IMR-90 (cell line): Measurements from ENCODE around the gene EIF3L. TPM values are rescaled to one million over a fixed set of nuclear protein-coding genes. Genes with fewer than 3 reads are reported as not detected.
A peak's percentile ranks its signal among the peaks of the same experiment; 100 is the strongest.

Experiments
- ATAC-seq: fragments of 200-7000 bp; cut with Tn5 transposase; 2 replicates; pipeline ENCODE4 v1.9.1; 2020; ENCODE audit warnings: low read depth, mild to moderate bottlenecking, moderate library complexity
- BruUV-seq: library from RNA; stranded (reverse); fragments of 400-500 nt; replicated peaks from 2 replicates; lab custom pipeline; 2021; lab: Mats Ljungman, UMichigan
- CTCF ChIA-PET: fragments of 300-600 bp; formaldehyde crosslinking; extraction: SDS; loops from one replicate; lab custom pipeline; 2021; ENCODE audit warnings: antibody characterized with exemption; lab: Yijun Ruan, JAX
- POLR2A ChIA-PET: fragments of 300-600 bp; sonication (Branson Sonifier 250); formaldehyde crosslinking; loops from one replicate; lab custom pipeline; 2022; ENCODE audit warnings: antibody characterized with exemption; ENCODE audit not compliant: unreplicated experiment; lab: Charles Lee
- DNase-seq: peaks from one replicate; pipeline ENCODE4 v3.0.0; 2013
- H2AFZ ChIP-seq: replicated peaks from 2 replicates; pipeline ENCODE3; 2013; ENCODE audit warnings: low read length, mild to moderate bottlenecking; ENCODE audit not compliant: poor library complexity
- H2AK5ac ChIP-seq: 2 replicates; pipeline ENCODE4 v1.6.1; 2013; ENCODE audit warnings: low read depth, low read length, inconsistent platforms
- H2AK9ac ChIP-seq: replicated peaks from 2 replicates; pipeline ENCODE3; 2013; ENCODE audit warnings: mild to moderate bottlenecking, low read depth, low read length, moderate library complexity; ENCODE audit not compliant: poor library complexity
- H2BK120ac ChIP-seq: 2 replicates; pipeline ENCODE4 v1.6.1; 2013; ENCODE audit warnings: low read depth, low read length, inconsistent platforms
- H2BK15ac ChIP-seq: 3 replicates; pipeline ENCODE4 v1.6.1; 2013; ENCODE audit warnings: low read depth, low read length, inconsistent platforms
- H2BK20ac ChIP-seq: 2 replicates; pipeline ENCODE4 v1.6.1; 2013; ENCODE audit warnings: low read depth, mild to moderate bottlenecking, inconsistent platforms, low read length, moderate library complexity
- H2BK5ac ChIP-seq: 2 replicates; pipeline ENCODE4 v1.6.1; 2013; ENCODE audit warnings: mild to moderate bottlenecking, low read depth, low read length, inconsistent platforms; ENCODE audit not compliant: poor library complexity, severe bottlenecking
- H3K14ac ChIP-seq: replicated peaks from 2 replicates; pipeline ENCODE4 v1.6.1; 2013; ENCODE audit warnings: low read depth, low read length, inconsistent platforms
- H3K18ac ChIP-seq: 2 replicates; pipeline ENCODE4 v1.6.1; 2013; ENCODE audit warnings: low read depth, low read length, control low read depth
- H3K23ac ChIP-seq: 2 replicates; pipeline ENCODE4 v1.6.1; 2013; ENCODE audit warnings: low read depth, low read length, inconsistent platforms
- H3K27ac ChIP-seq: 2 replicates; pipeline ENCODE4 v1.5.1; 2013; ENCODE audit warnings: mild to moderate bottlenecking, control low read depth, low read length; ENCODE audit not compliant: insufficient read depth
- H3K27me3 ChIP-seq: 2 replicates; pipeline ENCODE4 v1.6.1; 2013; ENCODE audit warnings: low read length; ENCODE audit not compliant: control insufficient read depth, insufficient read depth
- H3K36me3 ChIP-seq: 2 replicates; pipeline ENCODE4 v1.6.1; 2013; ENCODE audit warnings: low read length, mixed read lengths; ENCODE audit not compliant: control insufficient read depth, insufficient read depth
- H3K4ac ChIP-seq: 2 replicates; pipeline ENCODE4 v1.6.1; 2013; ENCODE audit warnings: low read depth, low read length, inconsistent platforms
- H3K4me1 ChIP-seq: 2 replicates; pipeline ENCODE4 v1.6.1; 2013; ENCODE audit warnings: low read length, mixed read lengths; ENCODE audit not compliant: control insufficient read depth, insufficient read depth
- H3K4me2 ChIP-seq: 2 replicates; pipeline ENCODE4 v1.6.1; 2013; ENCODE audit warnings: low read depth, mild to moderate bottlenecking, control low read depth, low read length, moderate library complexity
- H3K4me3 ChIP-seq: 2 replicates; pipeline ENCODE4 v1.5.1; 2013; ENCODE audit warnings: low read depth, mild to moderate bottlenecking, control low read depth, low read length, moderate library complexity; ENCODE audit not compliant: insufficient read depth
- H3K56ac ChIP-seq: 2 replicates; pipeline ENCODE4 v1.6.1; 2013; ENCODE audit warnings: low read length, inconsistent platforms; ENCODE audit not compliant: insufficient read depth; ENCODE audit errors: extremely low read depth
- H3K79me1 ChIP-seq, 2 experiments: 2 replicates each; pipeline ENCODE4 v1.6.1; 2013; ENCODE audit warnings: low read length in 2 of 2, inconsistent platforms in 1 of 2, low read depth in 1 of 2
- H3K9ac ChIP-seq: 2 replicates; pipeline ENCODE4 v1.6.1; 2013; ENCODE audit warnings: low read depth, low read length, control low read depth
- H3K9me1 ChIP-seq: 2 replicates; pipeline ENCODE4 v1.6.1; 2013; ENCODE audit warnings: low read length, inconsistent platforms; ENCODE audit not compliant: insufficient read depth
- H3K9me3 ChIP-seq: 2 replicates; pipeline ENCODE4 v1.6.1; 2013; ENCODE audit warnings: low read length; ENCODE audit not compliant: control insufficient read depth, insufficient read depth
- H4K20me1 ChIP-seq: 2 replicates; pipeline ENCODE4 v1.6.1; 2013; ENCODE audit warnings: low read length, inconsistent platforms; ENCODE audit not compliant: insufficient read depth
- H4K5ac ChIP-seq: 2 replicates; pipeline ENCODE4 v1.6.1; 2013; ENCODE audit warnings: mild to moderate bottlenecking, low read depth, low read length, control low read depth
- H4K8ac ChIP-seq, 2 experiments: 2 replicates each; pipeline ENCODE4 v1.6.1; 2013; ENCODE audit warnings: low read depth in 2 of 2, low read length in 2 of 2, control low read depth in 1 of 2, inconsistent platforms in 1 of 2
- H4K91ac ChIP-seq: 2 replicates; pipeline ENCODE4 v1.6.1; 2013; ENCODE audit warnings: low read depth, low read length, inconsistent platforms; ENCODE audit not compliant: insufficient read depth
- BHLHE40 ChIP-seq: fragments of 150-350 bp; IDR thresholded peaks from 2 replicates; pipeline ENCODE4 v1.6.1; 2016; ENCODE audit warnings: mild to moderate bottlenecking, low read depth, low read length
- CEBPB ChIP-seq: IDR thresholded peaks from 2 replicates; pipeline ENCODE4 v1.6.1; 2012; ENCODE audit warnings: low read depth, low read length, improper control_type of control experiment
- CHD1 ChIP-seq: IDR thresholded peaks from 2 replicates; pipeline ENCODE4 v1.6.1; 2012; ENCODE audit warnings: low read depth, low read length, improper control_type of control experiment
- FOS ChIP-seq: fragments of 150-350 bp; IDR thresholded peaks from 2 replicates; pipeline ENCODE4 v1.6.1; 2016; ENCODE audit warnings: low read depth, low read length
- MAFK ChIP-seq: IDR thresholded peaks from 2 replicates; pipeline ENCODE4 v1.6.1; 2012; ENCODE audit warnings: low read depth, low read length, improper control_type of control experiment
- MAZ ChIP-seq: IDR thresholded peaks from 2 replicates; pipeline ENCODE4 v1.6.1; 2012; ENCODE audit warnings: low read depth, mild to moderate bottlenecking, low read length, improper control_type of control experiment, moderate library complexity, borderline replicate concordance
- MXI1 ChIP-seq: IDR thresholded peaks from 2 replicates; pipeline ENCODE4 v1.6.1; 2012; ENCODE audit warnings: low read depth, mild to moderate bottlenecking, low read length, moderate library complexity, borderline replicate concordance
- NFE2L2 ChIP-seq: fragments of 150-350 bp; IDR thresholded peaks from 2 replicates; pipeline ENCODE4 v1.6.1; 2016; ENCODE audit warnings: low read depth, mild to moderate bottlenecking, low read length
- POLR2A ChIP-seq: IDR thresholded peaks from 2 replicates; pipeline ENCODE4 v1.6.1; 2012; ENCODE audit warnings: mild to moderate bottlenecking, low read depth, low read length
- RAD21 ChIP-seq: IDR thresholded peaks from 2 replicates; pipeline ENCODE4 v1.6.1; 2012; ENCODE audit warnings: low read length, improper control_type of control experiment
- RCOR1 ChIP-seq: IDR thresholded peaks from 2 replicates; pipeline ENCODE4 v1.6.1; 2012; ENCODE audit warnings: mild to moderate bottlenecking, low read length, improper control_type of control experiment; ENCODE audit not compliant: insufficient replicate concordance
- RFX5 ChIP-seq: IDR thresholded peaks from 2 replicates; pipeline ENCODE4 v1.8.0; 2012; ENCODE audit warnings: low read depth, mild to moderate bottlenecking, low read length, moderate library complexity
- SMC3 ChIP-seq: fragments of 150-350 bp; IDR thresholded peaks from 2 replicates; pipeline ENCODE4 v1.6.1; 2016; ENCODE audit warnings: low read depth, mild to moderate bottlenecking, antibody characterized with exemption, low read length, moderate library complexity
- WGBS, 2 experiments: methylation state at CpG; one replicate each; pipeline versions ENCODE4 v1.1.5 to v1.1.7; 2013; ENCODE audit warnings: missing lambda C conversion rate in 2 of 2; ENCODE audit not compliant: insufficient read length in 1 of 2; ENCODE audit errors: extremely low coverage in 2 of 2; 5-methylcytosine and 5-hydroxymethylcytosine counted together
- dilution Hi-C: fragments of 300-500 bp; cut with HindIII; formaldehyde crosslinking; loops from one replicate; pipeline ENCODE4 v1.14.3; 2018; ENCODE audit warnings: low sequenced_read_pairs; ENCODE audit not compliant: unreplicated experiment
- in situ Hi-C: fragments of 300-500 bp; cut with MboI; formaldehyde crosslinking; loops from 3 replicates; pipeline ENCODE4 v1.14.3; 2019; ENCODE audit warnings: low sequenced_read_pairs, inconsistent platforms, mixed read lengths
- intact Hi-C: fragments of 100-400 bp; cut with micrococcal nuclease; formaldehyde crosslinking; loops from 2 replicates; pipeline ENCODE4 v1.10.0; 2022
- polyA plus RNA-seq, 3 experiments: library from polyadenylated mRNA; depleted of rRNA; stranded (reverse); fragments of >200 nt; gene quantifications; 2 replicates each; pipeline ENCODE4 v1.2.3, GENCODE V29; 2012; ENCODE audit warnings: low replicate concordance in 1 of 3
- total RNA-seq: library from RNA; depleted of rRNA; stranded (reverse); fragments of >200 nt; gene quantifications from 2 replicates; pipeline ENCODE4 v1.2.3, GENCODE V29; 2012
- TF ChIP-seq, protein P1 (sequence below): fragments of 150-350 bp; IDR thresholded peaks from 2 replicates; pipeline ENCODE4 v1.6.1; 2016; ENCODE audit warnings: low read depth, mild to moderate bottlenecking, low read length, moderate library complexity, borderline replicate concordance
- TF ChIP-seq, protein P2 (sequence below): fragments of 150-350 bp; IDR thresholded peaks from 2 replicates; pipeline ENCODE4 v1.6.1; 2017; ENCODE audit warnings: mild to moderate bottlenecking, antibody characterized with exemption, low read length, low read depth
- TF ChIP-seq, protein P3 (sequence below): conservative IDR thresholded peaks from 2 replicates; pipeline ENCODE4 v1.5.1; 2012; ENCODE audit warnings: mild to moderate bottlenecking, low read depth, low read length, improper control_type of control experiment

Gene EIF3L
- total and polyA plus RNA-seq, 2 of the 4 experiments (the other 2 are of a cell fraction), result 391 to 593 TPM

DNA sequence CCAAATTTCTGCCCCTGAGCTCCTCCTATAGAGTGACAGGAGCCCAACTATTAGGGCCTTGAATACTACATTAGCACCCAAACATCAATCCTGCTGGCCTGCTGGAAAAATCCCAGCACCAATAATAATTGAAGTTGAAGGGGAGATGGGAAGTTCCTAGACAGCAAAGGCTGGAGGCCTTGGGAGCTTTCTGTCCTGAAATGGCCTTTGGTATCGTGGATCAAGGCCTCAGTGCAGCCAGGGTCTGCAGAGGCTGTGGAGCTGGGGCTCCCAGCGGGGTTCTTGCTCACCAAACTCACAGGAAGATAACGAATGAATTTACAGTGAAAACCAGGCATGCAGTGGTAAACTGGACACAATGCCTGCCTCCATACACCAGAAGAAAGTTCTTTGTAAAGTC lies 47.7 kb downstream of the EIF3L start:
- Histone ChIP-seq H2AK5ac (no peak overlapping the region), H3K4me3 (no peak overlapping the region), H2BK5ac (no peak overlapping the region), H2AK9ac (no peak overlapping the region), H3K4ac (no peak overlapping the region; the same call in 1 of the 2 replicates), H3K18ac (no peak overlapping the region), H2BK20ac (no peak overlapping the region), H2BK15ac (no peak overlapping the region), H3K4me1 (peaks cover 24% of the 10 kb centered on the region), H2AFZ (no peak overlapping the region), H3K9ac (no peak overlapping the region), H3K9me3 (no peaks in the 10 kb centered on the region), H3K14ac (no peak overlapping the region), H3K36me3 (peaks cover 3% of the 10 kb centered on the region; the same call in 1 of the 2 replicates), H3K9me1 (no peaks in the 10 kb centered on the region), H4K5ac (no peak overlapping the region), H3K27ac (no peak overlapping the region), H3K27me3 (no peaks in the 10 kb centered on the region), H3K4me2 (no peak overlapping the region), H4K8ac (peak overlapping the region in 1 of 2 experiments; percentile 1; a peak in 1 of 4 replicates), H3K23ac (no peak overlapping the region), H4K20me1 (0 out of 2 replicates have a peak, but pooled peaks cover 2% of the 10 kb centered on the region), H3K79me1 (0 out of 4 replicates have a peak, but pooled peaks cover 0 to 11% of the 10 kb centered on the region in 2 experiments), H4K91ac (no peak overlapping the region), H2BK120ac (no peak overlapping the region), H3K56ac (no peak overlapping the region)
- ChIA-PET POLR2A (no interaction called here), CTCF (interaction anchor here (1.0 to 1.5 kb wide), 2 partner anchors 9 to 33 kb away, joined by 3 to 6 read pairs; no protein-coding TSS in a partner anchor)
- ATAC-seq, result no peak
- no TSS peak for BruUV-seq
- TF ChIP-seq, protein P1, sequence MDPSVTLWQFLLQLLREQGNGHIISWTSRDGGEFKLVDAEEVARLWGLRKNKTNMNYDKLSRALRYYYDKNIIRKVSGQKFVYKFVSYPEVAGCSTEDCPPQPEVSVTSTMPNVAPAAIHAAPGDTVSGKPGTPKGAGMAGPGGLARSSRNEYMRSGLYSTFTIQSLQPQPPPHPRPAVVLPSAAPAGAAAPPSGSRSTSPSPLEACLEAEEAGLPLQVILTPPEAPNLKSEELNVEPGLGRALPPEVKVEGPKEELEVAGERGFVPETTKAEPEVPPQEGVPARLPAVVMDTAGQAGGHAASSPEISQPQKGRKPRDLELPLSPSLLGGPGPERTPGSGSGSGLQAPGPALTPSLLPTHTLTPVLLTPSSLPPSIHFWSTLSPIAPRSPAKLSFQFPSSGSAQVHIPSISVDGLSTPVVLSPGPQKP, result no peak
- TF ChIP-seq NFE2L2 (no peak), POLR2A (no peak), FOS (no peak), MAFK (no peak), CHD1 (no peak), CEBPB (no peak), MXI1 (no peak), RFX5 (no peak), SMC3 (no peak), RCOR1 (no peak), BHLHE40 (no peak), RAD21 (no peak), MAZ (no peak)
- TF ChIP-seq, protein P2, sequence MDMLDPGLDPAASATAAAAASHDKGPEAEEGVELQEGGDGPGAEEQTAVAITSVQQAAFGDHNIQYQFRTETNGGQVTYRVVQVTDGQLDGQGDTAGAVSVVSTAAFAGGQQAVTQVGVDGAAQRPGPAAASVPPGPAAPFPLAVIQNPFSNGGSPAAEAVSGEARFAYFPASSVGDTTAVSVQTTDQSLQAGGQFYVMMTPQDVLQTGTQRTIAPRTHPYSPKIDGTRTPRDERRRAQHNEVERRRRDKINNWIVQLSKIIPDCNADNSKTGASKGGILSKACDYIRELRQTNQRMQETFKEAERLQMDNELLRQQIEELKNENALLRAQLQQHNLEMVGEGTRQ, result no peak
- TF ChIP-seq, protein P3, sequence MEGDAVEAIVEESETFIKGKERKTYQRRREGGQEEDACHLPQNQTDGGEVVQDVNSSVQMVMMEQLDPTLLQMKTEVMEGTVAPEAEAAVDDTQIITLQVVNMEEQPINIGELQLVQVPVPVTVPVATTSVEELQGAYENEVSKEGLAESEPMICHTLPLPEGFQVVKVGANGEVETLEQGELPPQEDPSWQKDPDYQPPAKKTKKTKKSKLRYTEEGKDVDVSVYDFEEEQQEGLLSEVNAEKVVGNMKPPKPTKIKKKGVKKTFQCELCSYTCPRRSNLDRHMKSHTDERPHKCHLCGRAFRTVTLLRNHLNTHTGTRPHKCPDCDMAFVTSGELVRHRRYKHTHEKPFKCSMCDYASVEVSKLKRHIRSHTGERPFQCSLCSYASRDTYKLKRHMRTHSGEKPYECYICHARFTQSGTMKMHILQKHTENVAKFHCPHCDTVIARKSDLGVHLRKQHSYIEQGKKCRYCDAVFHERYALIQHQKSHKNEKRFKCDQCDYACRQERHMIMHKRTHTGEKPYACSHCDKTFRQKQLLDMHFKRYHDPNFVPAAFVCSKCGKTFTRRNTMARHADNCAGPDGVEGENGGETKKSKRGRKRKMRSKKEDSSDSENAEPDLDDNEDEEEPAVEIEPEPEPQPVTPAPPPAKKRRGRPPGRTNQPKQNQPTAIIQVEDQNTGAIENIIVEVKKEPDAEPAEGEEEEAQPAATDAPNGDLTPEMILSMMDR, result no peak
- dilution Hi-C loops, result no loop called here
- no CpG with 5 or more reads among the region's 3 CpGs for WGBS, 2 experiments
- in situ Hi-C loops, result no loop called here
- DNase-seq, result no peak
- intact Hi-C loops, result no loop called here
